ENCODE data around the gene GPR37L1. TPM values are rescaled to one million over a fixed set of nuclear protein-coding genes. Genes with fewer than 3 reads are reported as not detected.
"Not testable (repeated sequence)": the region's sequence is repeated elsewhere in the genome, so short reads cannot be mapped to it uniquely, and the experiment has no call there.

Gene GPR37L1
- total RNA-seq, 1 experiment from 2014 or later = 0.05 TPM

DNA sequence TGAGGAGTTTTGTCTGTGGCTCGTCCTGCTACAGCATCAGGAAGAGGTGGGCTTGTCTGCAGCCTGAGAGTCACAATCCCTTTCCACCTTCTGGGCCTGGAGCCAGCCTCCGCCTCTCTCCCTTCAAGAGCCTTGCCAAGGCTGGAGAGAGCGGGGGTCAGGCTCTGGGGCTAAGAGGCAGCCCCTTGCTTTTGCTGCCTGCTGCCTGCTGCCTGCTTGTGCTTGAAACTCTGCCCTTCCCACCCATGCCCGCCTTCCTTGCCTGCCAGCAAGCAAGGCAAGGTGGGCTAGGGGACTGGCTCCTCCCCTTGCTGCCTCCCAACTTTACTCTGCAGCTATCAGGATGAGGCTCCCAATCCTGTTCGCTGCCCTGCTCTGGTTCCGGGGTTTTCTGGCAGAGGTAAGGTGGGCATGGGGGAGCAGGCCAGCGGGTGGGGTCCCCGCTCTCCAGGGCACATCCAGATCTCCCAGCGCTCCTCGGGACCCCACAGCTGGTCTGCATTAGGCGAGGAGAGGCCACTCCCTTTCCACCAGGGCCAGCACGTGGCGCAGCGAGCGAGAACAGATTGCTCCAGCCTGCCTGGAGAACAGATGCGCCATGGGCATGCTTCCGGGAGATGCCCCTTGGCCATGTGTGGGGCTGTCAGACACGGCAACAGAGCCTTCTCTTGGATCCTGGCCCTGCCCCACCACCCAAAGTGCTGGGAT is 45.1 kb downstream of the GPR37L1 start:
- Histone ChIP-seq H3K4me3 (no peak overlapping the region), H3K9me3 (replicated peaks) (no peaks in the 10 kb centered on the region), H3K4me1 (replicated peaks) (peaks cover 13% of the 10 kb centered on the region), H3K36me3 (no peaks in the 10 kb centered on the region), H3K27ac (no peak overlapping the region), H3K27me3 (replicated peaks) (no peaks in the 10 kb centered on the region)
- DNase-seq (ENCODE audit: low read depth in 1 of 2, low spot score in 2 of 2) = no peak

DNA sequence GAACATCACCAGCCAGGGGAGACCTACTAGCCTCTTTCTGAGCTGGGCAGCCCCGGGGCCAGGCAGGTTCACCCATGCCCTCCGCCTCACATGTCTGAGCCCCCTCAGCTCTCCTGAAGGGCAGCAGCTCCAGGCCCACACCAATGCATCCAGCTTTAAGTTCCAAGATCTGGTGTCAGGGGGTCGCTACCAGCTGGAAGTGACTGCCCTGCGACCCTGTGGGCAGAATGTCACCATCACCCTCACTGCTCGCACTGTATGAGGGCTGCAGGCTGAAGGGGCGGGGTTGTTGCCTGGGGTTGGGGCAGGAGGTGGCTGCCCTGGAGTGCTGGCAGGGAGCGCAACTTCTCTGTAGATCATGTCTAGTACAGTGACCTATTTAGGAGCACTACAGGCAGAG is 46.1 kb downstream of the GPR37L1 start:
- H3K36me3 ChIP-seq = no peaks in the 10 kb centered on the region
- H3K27ac ChIP-seq = no peak overlapping the region
- peaks cover 5% of the 10 kb centered on the region; the same call in 1 of the 2 replicates for H3K4me1 ChIP-seq (replicated peaks)
- no peaks in the 10 kb centered on the region for H3K9me3 ChIP-seq (replicated peaks)
- no peaks in the 10 kb centered on the region for H3K27me3 ChIP-seq (replicated peaks)
- DNase-seq (ENCODE audit: low read depth in 1 of 2, low spot score in 2 of 2) = no peak
- no peak overlapping the region for H3K4me3 ChIP-seq

DNA sequence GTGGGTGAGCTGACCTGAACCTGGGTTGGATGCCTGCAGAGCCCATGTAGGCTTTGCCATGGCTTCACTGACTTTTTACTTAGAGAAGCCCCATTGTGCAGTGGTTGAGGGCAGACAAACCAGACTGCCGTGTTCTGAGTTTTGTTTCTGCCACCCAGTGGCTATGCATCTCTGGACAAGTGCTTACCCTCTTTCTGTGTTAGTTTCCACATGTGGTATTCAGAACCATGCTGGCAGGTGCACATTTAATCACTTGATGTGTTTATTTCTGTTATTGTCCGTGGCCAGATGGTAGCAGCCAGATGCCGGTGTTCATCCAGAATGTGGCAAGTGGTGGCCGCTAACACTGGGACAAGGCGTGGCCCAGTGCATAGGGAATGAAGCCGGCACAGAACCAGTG is 48.0 kb downstream of the GPR37L1 start:
- Histone ChIP-seq H3K4me1 (replicated peaks) (peaks cover 5% of the 10 kb centered on the region; the same call in 1 of the 2 replicates), H3K4me3 (no peak overlapping the region), H3K27ac (no peak overlapping the region), H3K9me3 (replicated peaks) (no peaks in the 10 kb centered on the region), H3K36me3 (no peaks in the 10 kb centered on the region), H3K27me3 (replicated peaks) (no peaks in the 10 kb centered on the region)
- no peak for DNase-seq (ENCODE audit: low read depth in 1 of 2, low spot score in 2 of 2)

DNA sequence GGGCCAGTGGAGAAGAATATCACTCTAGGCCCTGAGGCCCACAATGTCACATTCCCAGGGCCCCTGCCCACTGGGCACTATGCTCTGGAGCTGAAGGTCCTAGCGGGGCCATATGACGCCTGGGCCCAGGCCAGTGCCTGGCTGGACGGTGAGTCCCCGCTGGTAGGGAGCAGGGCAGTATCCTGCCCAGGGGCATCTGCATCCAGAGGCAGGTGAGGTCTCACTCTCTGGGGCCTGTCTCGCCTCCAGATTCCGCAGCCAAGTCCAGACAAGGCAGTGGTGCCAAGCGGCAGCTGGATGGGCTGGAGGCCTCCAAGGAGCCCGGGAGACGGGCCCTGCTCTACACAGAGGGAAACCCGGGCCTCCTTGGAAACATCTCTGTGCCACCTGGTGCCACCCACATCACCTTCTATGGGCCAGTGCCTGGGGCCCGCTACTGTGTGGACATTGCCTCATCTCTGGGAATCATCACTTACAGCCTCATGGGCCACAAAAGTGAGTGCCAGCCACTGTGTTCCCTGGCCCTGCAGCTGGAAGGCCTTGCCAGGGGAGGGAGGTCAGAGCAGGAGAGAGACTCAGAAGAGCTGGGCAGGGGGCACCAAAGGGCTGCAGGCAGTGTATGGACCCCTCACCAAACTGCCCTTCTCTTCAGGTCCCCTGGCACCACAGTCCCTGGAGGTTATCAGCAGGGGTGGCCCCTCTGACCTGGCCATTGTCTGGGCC is 48.7 kb downstream of the GPR37L1 start:
- H3K9me3 ChIP-seq (replicated peaks) = no peaks in the 10 kb centered on the region
- no peaks in the 10 kb centered on the region for H3K27me3 ChIP-seq (replicated peaks)
- DNase-seq (ENCODE audit: low read depth in 1 of 2, low spot score in 2 of 2) = no peak
- no peaks in the 10 kb centered on the region for H3K36me3 ChIP-seq
- no peak overlapping the region for H3K27ac ChIP-seq
- H3K4me1 ChIP-seq (replicated peaks) = peaks cover 5% of the 10 kb centered on the region; the same call in 1 of the 2 replicates
- H3K4me3 ChIP-seq = no peak overlapping the region

DNA sequence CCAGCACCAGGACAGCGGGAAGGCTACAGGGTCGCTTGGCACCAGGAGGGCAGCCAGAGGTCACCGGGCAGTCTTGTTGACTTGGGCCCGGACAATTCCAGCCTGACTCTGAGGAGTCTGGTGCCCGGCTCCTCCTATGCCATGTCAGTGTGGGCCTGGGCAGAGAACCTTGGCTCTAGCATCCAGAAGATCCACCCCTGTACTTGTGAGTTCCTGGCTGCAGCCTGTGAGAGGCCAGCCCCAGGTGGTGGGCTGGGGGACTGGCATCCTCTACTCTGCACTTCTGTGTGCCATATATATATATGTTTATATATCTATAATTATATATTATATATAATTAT is 49.3 kb downstream of the GPR37L1 start:
- peaks cover 5% of the 10 kb centered on the region; the same call in 1 of the 2 replicates for H3K4me1 ChIP-seq (replicated peaks)
- no peak overlapping the region for H3K27ac ChIP-seq
- no peaks in the 10 kb centered on the region for H3K36me3 ChIP-seq
- H3K4me3 ChIP-seq = no peak overlapping the region
- H3K9me3 ChIP-seq (replicated peaks) = no peaks in the 10 kb centered on the region
- DNase-seq (ENCODE audit: low read depth in 1 of 2, low spot score in 2 of 2) = no peak
- H3K27me3 ChIP-seq (replicated peaks) = no peaks in the 10 kb centered on the region

DNA sequence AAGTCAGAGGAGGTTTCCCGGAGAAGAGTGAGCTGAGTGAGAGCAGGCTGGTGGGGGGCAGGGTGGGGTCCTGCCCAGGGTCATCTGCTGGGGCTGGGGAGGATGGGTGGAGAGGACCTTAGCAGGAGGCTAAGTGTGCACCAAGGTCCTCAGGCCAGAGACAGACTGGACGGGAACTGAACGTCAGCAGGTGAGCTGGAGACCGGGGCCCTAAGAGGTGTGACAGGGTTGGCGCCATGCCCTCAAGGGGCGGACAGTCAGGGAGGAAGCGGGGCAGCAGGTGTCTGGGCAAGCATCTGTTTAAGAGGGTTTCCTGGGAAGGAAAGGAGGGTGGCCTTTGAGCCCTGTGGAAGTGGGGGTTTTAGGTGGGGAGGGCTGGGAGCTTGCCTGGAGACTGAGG is 51.3 kb downstream of the GPR37L1 start:
- no peak overlapping the region for H3K27ac ChIP-seq
- DNase-seq (ENCODE audit: low read depth in 1 of 2, low spot score in 2 of 2) = no peak
- H3K4me3 ChIP-seq = no peak overlapping the region
- 0 out of 2 replicates have a peak, but pooled peaks cover under 1% of the 10 kb centered on the region for H3K27me3 ChIP-seq (replicated peaks)
- no peaks in the 10 kb centered on the region for H3K4me1 ChIP-seq (replicated peaks)
- no peaks in the 10 kb centered on the region for H3K36me3 ChIP-seq
- no peaks in the 10 kb centered on the region for H3K9me3 ChIP-seq (replicated peaks)

DNA sequence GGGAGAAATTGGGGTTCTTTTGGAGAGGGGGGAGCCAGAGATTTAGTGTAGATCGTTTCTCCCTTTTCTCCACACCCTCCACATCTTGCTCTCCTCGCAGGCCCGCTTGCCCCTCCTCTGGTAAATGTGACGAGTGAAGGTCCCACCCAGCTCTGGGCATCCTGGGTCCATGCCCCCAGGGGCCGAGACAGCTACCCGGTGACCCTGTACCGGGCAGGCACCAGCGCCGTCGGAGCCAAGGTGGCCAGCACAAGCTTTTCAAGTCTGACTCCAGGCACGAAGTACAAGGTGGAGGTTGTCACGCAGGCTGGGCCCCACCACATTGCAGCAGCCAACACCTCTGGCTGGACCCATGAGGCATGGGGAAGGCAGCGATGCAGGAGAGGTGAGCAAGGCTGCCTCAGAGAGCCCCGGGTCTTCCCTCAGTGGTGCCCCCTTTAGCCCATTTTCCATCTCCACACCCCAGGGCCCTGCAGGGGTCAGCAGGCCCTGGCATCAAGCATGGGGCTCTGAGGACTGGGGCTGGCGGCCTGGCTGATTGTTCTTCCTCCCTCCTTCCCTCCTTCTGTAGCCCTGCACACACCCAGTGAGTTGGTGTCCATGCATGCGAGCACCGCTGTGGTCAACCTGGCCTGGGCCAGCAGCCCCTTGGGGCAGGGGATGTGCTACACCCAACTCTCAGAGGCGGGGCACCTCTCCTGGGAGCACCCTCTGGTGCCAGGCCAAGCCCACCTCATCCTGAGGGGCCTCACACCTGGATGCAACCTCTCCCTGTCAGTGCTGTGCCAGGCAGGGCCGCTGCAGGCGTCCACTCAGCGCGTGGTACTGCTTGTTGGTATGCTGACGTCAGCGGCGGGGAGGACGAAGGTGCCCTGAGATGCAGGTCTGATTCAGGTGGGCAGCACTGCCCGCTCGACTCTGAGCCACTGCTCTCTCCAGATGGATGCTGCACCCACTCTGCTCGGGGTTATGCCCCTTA is 54.5 kb downstream of the GPR37L1 start:
- DNase-seq (ENCODE audit: low read depth in 1 of 2, low spot score in 2 of 2) = no peak
- no peaks in the 10 kb centered on the region for H3K9me3 ChIP-seq (replicated peaks)

DNA sequence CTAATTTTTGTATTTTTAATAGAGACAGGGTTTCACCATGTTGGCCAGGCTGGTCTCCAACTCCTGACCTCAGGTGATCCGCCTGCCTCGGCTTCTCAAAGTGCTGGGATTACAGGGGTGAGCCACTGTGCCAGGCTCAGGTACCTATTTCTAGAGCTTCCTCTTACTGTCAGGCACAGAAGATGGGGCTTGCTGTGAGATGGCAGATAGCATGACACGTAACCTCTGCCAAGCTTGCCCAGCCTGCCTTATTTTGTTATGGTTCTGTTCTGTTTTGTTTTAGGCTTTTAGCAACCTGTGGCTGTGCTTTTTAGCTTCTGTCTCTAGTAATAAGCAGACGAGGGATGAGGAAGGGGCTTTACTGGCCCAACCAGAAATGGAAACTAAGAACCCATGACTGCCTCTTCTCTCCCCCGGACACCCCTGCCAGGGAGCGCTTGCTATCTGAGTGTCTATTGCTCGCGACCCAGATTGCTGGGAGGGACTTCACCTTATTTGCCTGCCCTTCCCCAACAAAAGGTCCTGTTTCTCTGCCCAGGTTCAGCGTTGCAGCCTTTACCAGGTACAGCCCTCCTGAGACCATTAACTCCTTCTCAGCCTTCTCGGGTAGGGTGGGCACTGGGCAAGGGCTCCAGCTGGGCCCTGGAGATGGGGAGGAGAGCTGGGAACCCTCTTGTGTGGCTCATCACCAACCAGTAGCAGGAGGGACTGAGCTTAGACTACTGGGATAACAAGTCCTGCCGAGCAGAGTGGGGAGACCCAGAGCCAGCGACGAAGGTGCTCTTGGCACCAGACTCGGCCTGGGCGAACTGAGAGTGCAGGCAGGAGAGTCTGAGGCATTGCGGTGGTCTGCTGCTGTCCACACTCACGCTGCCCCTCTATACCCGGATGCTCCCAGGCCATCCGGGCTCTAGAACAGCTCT is 57.4 kb downstream of the GPR37L1 start:
- Histone ChIP-seq H3K27ac (no peak overlapping the region), H3K36me3 (no peaks in the 10 kb centered on the region), H3K9me3 (replicated peaks) (no peaks in the 10 kb centered on the region), H3K27me3 (replicated peaks) (peaks cover 11% of the 10 kb centered on the region; the same call in 1 of the 2 replicates), H3K4me1 (replicated peaks) (no peaks in the 10 kb centered on the region), H3K4me3 (no peak overlapping the region)
- no peak for DNase-seq (ENCODE audit: low read depth in 1 of 2, low spot score in 2 of 2)

More for the DNA sequence above, 54.5 kb downstream of the GPR37L1 start:
- Histone ChIP-seq H3K27ac (no peak overlapping the region), H3K27me3 (replicated peaks) (peaks cover 11% of the 10 kb centered on the region; the same call in 1 of the 2 replicates), H3K4me1 (replicated peaks) (no peaks in the 10 kb centered on the region), H3K36me3 (no peaks in the 10 kb centered on the region), H3K4me3 (no peak overlapping the region)

DNA sequence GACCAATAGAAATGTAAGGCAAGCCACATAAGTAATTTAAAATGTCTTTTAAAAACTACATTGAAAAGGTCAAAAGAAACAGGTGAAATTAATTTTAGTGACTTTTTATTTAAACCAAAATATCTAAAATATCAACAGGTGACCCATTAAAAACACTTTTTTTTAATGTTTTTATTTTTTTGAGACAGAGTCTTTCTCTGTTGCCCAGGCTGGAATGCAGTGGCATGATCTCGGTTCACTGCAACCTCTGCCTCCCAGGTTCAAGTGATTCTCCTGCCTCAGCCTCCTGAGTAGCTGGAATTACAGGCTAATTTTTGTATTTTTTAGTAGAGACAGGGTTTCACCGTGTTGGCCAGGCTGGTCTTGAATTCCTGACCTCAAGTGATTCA is 58.0 kb downstream of the GPR37L1 start:
- H3K4me3 ChIP-seq; DNase-seq (ENCODE audit: low read depth in 1 of 2, low spot score in 2 of 2); H3K9me3 ChIP-seq (replicated peaks); H3K4me1 ChIP-seq (replicated peaks); H3K27ac ChIP-seq; H3K36me3 ChIP-seq: not testable (repeated sequence)
- H3K27me3 ChIP-seq (replicated peaks) = peaks cover 11% of the 10 kb centered on the region; the same call in 1 of the 2 replicates

DNA sequence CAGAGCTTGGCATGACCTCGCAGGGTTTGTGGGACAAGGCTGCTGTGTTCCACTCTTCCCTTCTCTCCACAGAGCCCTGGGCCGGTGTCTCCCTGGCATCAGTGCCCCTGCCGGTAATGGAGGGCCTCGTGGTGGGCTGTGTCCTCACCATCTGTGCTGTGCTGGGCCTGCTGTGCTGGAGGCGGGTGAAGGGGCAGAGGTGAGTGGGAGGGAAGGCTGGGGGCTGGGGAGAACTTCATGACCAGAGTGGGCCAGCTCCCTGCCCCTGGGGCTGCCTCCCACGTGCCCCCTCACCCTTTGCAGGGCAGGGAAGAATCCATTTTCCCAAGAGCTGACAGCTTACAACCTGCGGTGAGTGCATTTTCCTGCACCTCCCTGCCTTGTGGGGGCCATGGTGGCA is 58.9 kb downstream of the GPR37L1 start:
- no peak for DNase-seq (ENCODE audit: low read depth in 1 of 2, low spot score in 2 of 2)
- no peak overlapping the region for H3K27ac ChIP-seq
- no peaks in the 10 kb centered on the region for H3K4me1 ChIP-seq (replicated peaks)
- no peak overlapping the region for H3K4me3 ChIP-seq
- peaks cover 11% of the 10 kb centered on the region; the same call in 1 of the 2 replicates for H3K27me3 ChIP-seq (replicated peaks)
- H3K9me3 ChIP-seq (replicated peaks) = no peaks in the 10 kb centered on the region
- H3K36me3 ChIP-seq = no peaks in the 10 kb centered on the region

DNA sequence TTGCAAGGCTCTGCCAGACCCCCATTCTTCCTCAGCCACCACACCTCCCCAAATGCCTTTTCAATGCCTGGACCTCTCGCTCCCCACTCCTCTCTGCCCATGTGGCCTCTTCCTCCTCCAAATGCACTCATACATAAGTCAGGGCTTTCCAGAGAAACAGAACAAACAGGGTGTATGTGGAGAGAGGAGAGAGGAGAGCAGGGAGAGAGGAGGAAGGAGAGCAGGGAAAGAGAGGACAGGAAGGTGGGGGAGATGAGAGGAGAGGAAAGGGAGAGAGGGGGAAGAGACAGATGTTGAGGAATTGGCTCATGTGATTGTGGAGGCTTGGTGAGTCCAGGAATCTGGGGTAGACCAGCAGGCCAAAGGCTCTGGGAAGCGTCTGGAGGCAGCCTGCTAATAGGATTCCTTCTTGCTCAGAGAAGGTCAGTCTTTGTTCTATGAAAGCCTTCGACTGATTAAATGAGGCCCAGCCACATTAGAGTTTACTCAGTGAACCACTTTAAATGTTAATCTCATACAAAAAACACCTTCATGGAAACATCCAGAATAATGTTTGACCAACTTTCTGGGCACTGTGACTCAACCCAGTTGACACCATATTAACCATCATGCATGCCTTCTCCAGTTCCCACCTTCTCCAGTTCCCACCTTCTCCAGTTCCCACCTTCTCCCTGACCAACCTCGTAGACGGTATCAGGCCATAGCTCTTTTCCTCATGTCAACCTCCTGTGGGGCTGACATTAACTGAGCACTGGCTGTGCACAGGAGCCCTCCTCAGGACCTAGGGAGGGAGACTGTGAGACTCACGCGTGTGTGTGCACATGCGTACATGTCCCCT is 59.5 kb downstream of the GPR37L1 start:
- H3K27ac ChIP-seq = no peak overlapping the region
- peaks cover 11% of the 10 kb centered on the region; the same call in 1 of the 2 replicates for H3K27me3 ChIP-seq (replicated peaks)
- H3K36me3 ChIP-seq = no peaks in the 10 kb centered on the region
- DNase-seq (ENCODE audit: low read depth in 1 of 2, low spot score in 2 of 2) = no peak
- H3K9me3 ChIP-seq (replicated peaks) = no peaks in the 10 kb centered on the region
- H3K4me1 ChIP-seq (replicated peaks) = no peaks in the 10 kb centered on the region
- no peak overlapping the region for H3K4me3 ChIP-seq

Data from SJSA1 (cell line).